Measurements from ENCODE around the gene FGFRL1. TPM values are rescaled to one million over a fixed set of nuclear protein-coding genes. Genes with fewer than 3 reads are reported as not detected.
"Not testable (repeated sequence)": the region's sequence is repeated elsewhere in the genome, so short reads cannot be mapped to it uniquely, and the experiment has no call there.

The FGFRL1 gene
- total and polyA plus RNA-seq, 3 donors from 2014 or later, result 13.7 to 25.6 (median 14.4) TPM

GRCh38 chr4:1052231-1052671 lies 40.8 kb downstream of the FGFRL1 start:
- no peaks in the 10 kb centered on the region for H3K27me3 ChIP-seq
- H3K27ac ChIP-seq, result no peak overlapping the region
- no peak overlapping the region for H3K4me3 ChIP-seq
- intact Hi-C loops (cut with DNase I; ENCODE audit: low total_unique reads), result no loop called here
- no peaks in the 10 kb centered on the region for H3K4me1 ChIP-seq
- no peaks in the 10 kb centered on the region for H3K36me3 ChIP-seq (ENCODE audit: low read depth, missing control alignments)
- WGBS, 2 donors, result 41 to 57% methylated on average over 1 to 15 of the region's 15 CpGs
- DNase-seq, result peak; percentile 13
- no peaks in the 10 kb centered on the region for H3K9me3 ChIP-seq
- TF ChIP-seq CTCF (IDR thresholded peaks at IDR 0.05), result no peak
- TF ChIP-seq POLR2A (IDR thresholded peaks at IDR 0.05), result no peak

GRCh38 chr4:1053080-1053661 lies 41.7 kb downstream of the FGFRL1 start:
- H3K27ac ChIP-seq, result no peak overlapping the region
- intact Hi-C loops (cut with DNase I; ENCODE audit: low total_unique reads), result no loop called here
- no peaks in the 10 kb centered on the region for H3K27me3 ChIP-seq
- TF ChIP-seq CTCF (IDR thresholded peaks at IDR 0.05) (no peak), POLR2A (IDR thresholded peaks at IDR 0.05) (no peak)
- peak; percentile 14 for DNase-seq
- H3K36me3 ChIP-seq (ENCODE audit: low read depth, missing control alignments), result no peaks in the 10 kb centered on the region
- no peaks in the 10 kb centered on the region for H3K4me1 ChIP-seq
- H3K9me3 ChIP-seq, result no peaks in the 10 kb centered on the region
- H3K4me3 ChIP-seq, result no peak overlapping the region
- WGBS, 2 donors, result 46 to 49% methylated on average over 20 to 24 of the region's 24 CpGs

GRCh38 chr4:1053891-1054290 lies 42.5 kb downstream of the FGFRL1 start:
- H3K36me3 ChIP-seq (ENCODE audit: low read depth, missing control alignments); intact Hi-C loops (cut with DNase I; ENCODE audit: low total_unique reads); H3K4me1 ChIP-seq; H3K4me3 ChIP-seq; H3K9me3 ChIP-seq; DNase-seq; H3K27me3 ChIP-seq; H3K27ac ChIP-seq: not testable (repeated sequence)
- 69 to 71% methylated on average over 6 to 7 of the region's 7 CpGs for WGBS, 2 donors

GRCh38 chr4:1054696-1055242 lies 43.3 kb downstream of the FGFRL1 start:
- H3K36me3 ChIP-seq (ENCODE audit: low read depth, missing control alignments); H3K9me3 ChIP-seq; H3K4me1 ChIP-seq; H3K4me3 ChIP-seq; intact Hi-C loops (cut with DNase I; ENCODE audit: low total_unique reads); H3K27me3 ChIP-seq; DNase-seq; H3K27ac ChIP-seq: not testable (repeated sequence)
- WGBS, 2 donors, result 89% methylated on average over 5 of the region's 11 CpGs; no CpG with 5 or more reads in 1 of the 2 donors

- 20 to 40% methylated on average over 3 to 13 of the region's 13 CpGs for WGBS, 2 donors
- H3K27me3 ChIP-seq; DNase-seq; H3K9me3 ChIP-seq; H3K4me1 ChIP-seq; H3K27ac ChIP-seq; H3K36me3 ChIP-seq (ENCODE audit: low read depth, missing control alignments); intact Hi-C loops (cut with DNase I; ENCODE audit: low total_unique reads): not testable (repeated sequence)
- peak overlapping the region in 1 of 2 donors; percentile 23 for H3K4me3 ChIP-seq
These were observed 43.8 kb downstream of the FGFRL1 start for GRCh38 chr4:1055243-1055701.

GRCh38 chr4:1055721-1056590 lies 44.5 kb downstream of the FGFRL1 start:
- Histone ChIP-seq H3K36me3 (ENCODE audit: low read depth, missing control alignments) (no peaks in the 10 kb centered on the region), H3K4me1 (no peaks in the 10 kb centered on the region), H3K9me3 (no peaks in the 10 kb centered on the region), H3K4me3 (peak overlapping the region in 1 of 2 donors; percentile 23), H3K27me3 (no peaks in the 10 kb centered on the region), H3K27ac (no peak overlapping the region)
- DNase-seq, result peak; percentile 63
- 24 to 35% methylated on average over 18 to 34 of the region's 34 CpGs for WGBS, 2 donors
- TF ChIP-seq CTCF (IDR thresholded peaks at IDR 0.05), result no peak
- no peak for TF ChIP-seq POLR2A (IDR thresholded peaks at IDR 0.05)
- intact Hi-C loops (cut with DNase I; ENCODE audit: low total_unique reads), result no loop called here

Data from testis (tissue), 3 donors.